Ishikawa (cell line): ENCODE results near the gene SHB.

Experiments
- CEBPB ChIP-seq: IDR thresholded peaks from 2 replicates; pipeline ENCODE4 v1.6.1; 2012
- CREB1 ChIP-seq: IDR thresholded peaks from 2 replicates; pipeline ENCODE4 v1.6.1; 2012; ENCODE audit warnings: low read depth
- EGR1 ChIP-seq: IDR thresholded peaks from 2 replicates; pipeline ENCODE4 v1.6.1; 2012
- EP300 ChIP-seq: IDR thresholded peaks from 2 replicates; pipeline ENCODE4 v1.6.1; 2012; ENCODE audit warnings: borderline replicate concordance
- FOXM1 ChIP-seq: IDR thresholded peaks from 2 replicates; pipeline ENCODE4 v1.6.1; 2012; ENCODE audit warnings: low read depth, borderline replicate concordance
- NFIC ChIP-seq: IDR thresholded peaks from 2 replicates; pipeline ENCODE4 v1.6.1; 2012
- RAD21 ChIP-seq: IDR thresholded peaks from 2 replicates; pipeline ENCODE4 v1.6.1; 2012; ENCODE audit warnings: low read depth
- TAF1 ChIP-seq: IDR thresholded peaks from 2 replicates; pipeline ENCODE4 v1.6.1; 2012; ENCODE audit warnings: low read depth, mild to moderate bottlenecking
- TCF12 ChIP-seq: IDR thresholded peaks from 2 replicates; pipeline ENCODE4 v1.6.1; 2012; ENCODE audit warnings: low read depth
- TEAD4 ChIP-seq: IDR thresholded peaks from 2 replicates; pipeline ENCODE4 v1.6.1; 2012
- YY1 ChIP-seq: IDR thresholded peaks from 2 replicates; pipeline ENCODE4 v1.6.1; 2012; ENCODE audit warnings: low read depth
- ZBTB7A ChIP-seq: IDR thresholded peaks from 2 replicates; pipeline ENCODE4 v1.6.1; 2012; ENCODE audit warnings: low read depth
- TF ChIP-seq, protein P1 (sequence below): IDR thresholded peaks from 2 replicates; pipeline ENCODE4 v1.6.1; 2012; ENCODE audit warnings: low read depth, mild to moderate bottlenecking
- TF ChIP-seq, protein P2 (sequence below): IDR thresholded peaks from 2 replicates; pipeline ENCODE4 v1.6.1; 2012
- TF ChIP-seq, protein P3 (sequence below): IDR thresholded peaks from 2 replicates; pipeline ENCODE4 v1.6.1; 2012

The SHB gene

GRCh38 chr9:38058452-38059232, 10.4 kb downstream of the SHB start:
- no peak for TF ChIP-seq TEAD4
- TF ChIP-seq RAD21, result no peak
- TF ChIP-seq ZBTB7A, result no peak
- no peak for TF ChIP-seq EGR1
- TF ChIP-seq CEBPB, result no peak
- no peak for TF ChIP-seq CREB1
- TF ChIP-seq, protein P1, sequence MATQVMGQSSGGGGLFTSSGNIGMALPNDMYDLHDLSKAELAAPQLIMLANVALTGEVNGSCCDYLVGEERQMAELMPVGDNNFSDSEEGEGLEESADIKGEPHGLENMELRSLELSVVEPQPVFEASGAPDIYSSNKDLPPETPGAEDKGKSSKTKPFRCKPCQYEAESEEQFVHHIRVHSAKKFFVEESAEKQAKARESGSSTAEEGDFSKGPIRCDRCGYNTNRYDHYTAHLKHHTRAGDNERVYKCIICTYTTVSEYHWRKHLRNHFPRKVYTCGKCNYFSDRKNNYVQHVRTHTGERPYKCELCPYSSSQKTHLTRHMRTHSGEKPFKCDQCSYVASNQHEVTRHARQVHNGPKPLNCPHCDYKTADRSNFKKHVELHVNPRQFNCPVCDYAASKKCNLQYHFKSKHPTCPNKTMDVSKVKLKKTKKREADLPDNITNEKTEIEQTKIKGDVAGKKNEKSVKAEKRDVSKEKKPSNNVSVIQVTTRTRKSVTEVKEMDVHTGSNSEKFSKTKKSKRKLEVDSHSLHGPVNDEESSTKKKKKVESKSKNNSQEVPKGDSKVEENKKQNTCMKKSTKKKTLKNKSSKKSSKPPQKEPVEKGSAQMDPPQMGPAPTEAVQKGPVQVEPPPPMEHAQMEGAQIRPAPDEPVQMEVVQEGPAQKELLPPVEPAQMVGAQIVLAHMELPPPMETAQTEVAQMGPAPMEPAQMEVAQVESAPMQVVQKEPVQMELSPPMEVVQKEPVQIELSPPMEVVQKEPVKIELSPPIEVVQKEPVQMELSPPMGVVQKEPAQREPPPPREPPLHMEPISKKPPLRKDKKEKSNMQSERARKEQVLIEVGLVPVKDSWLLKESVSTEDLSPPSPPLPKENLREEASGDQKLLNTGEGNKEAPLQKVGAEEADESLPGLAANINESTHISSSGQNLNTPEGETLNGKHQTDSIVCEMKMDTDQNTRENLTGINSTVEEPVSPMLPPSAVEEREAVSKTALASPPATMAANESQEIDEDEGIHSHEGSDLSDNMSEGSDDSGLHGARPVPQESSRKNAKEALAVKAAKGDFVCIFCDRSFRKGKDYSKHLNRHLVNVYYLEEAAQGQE, result no peak
- no peak for TF ChIP-seq NFIC
- TF ChIP-seq TCF12, result no peak
- TF ChIP-seq, protein P2, sequence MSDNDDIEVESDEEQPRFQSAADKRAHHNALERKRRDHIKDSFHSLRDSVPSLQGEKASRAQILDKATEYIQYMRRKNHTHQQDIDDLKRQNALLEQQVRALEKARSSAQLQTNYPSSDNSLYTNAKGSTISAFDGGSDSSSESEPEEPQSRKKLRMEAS, result no peak
- TF ChIP-seq FOXM1, result no peak
- TF ChIP-seq, protein P3, sequence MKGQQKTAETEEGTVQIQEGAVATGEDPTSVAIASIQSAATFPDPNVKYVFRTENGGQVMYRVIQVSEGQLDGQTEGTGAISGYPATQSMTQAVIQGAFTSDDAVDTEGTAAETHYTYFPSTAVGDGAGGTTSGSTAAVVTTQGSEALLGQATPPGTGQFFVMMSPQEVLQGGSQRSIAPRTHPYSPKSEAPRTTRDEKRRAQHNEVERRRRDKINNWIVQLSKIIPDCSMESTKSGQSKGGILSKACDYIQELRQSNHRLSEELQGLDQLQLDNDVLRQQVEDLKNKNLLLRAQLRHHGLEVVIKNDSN, result no peak
- TF ChIP-seq EP300, result no peak
- TF ChIP-seq YY1, result no peak
- no peak for TF ChIP-seq TAF1

DNA sequence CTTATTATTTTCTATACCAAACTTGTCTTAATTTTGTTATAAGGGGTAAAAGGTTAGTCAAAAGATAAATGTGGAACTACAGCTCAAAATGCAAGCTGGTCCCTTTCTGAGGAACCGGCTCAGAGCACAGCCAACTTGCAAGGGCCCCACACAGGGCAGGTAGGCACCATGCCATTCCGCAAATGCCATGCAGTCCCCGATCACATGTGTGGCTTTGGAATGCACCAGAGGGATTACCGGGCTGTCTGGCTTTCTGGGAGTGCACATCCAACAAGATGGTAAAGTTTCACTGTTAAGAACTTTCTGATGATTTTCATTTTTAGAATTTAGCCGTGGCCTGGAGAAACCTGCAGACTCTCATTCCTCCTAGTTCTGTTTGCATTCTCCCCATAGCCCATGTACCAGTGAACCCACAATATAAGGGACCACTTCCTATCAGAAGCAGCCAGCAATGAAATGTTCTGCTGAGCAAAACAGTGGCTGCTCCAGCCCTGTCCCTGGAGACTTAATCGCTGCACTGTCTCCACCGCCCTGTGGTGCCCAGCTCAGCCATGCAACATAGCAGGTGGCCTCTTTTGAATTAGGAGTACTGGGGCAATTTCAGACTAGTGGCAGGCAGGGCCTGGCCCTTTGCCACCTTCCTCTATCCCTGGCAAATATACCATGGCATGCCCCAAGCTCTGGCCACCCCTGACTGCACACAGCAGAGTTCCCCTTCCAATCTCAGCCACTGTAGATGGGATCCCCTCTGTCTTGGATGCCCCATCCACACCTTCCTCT, 11.4 kb downstream of the SHB start:
- TF ChIP-seq TCF12, result peak; percentile 57
- TF ChIP-seq TEAD4, result peak; percentile 91
- TF ChIP-seq, protein P2, result peak; percentile 48; the same call in 1 of the 2 replicates
- peak; percentile 61 for TF ChIP-seq NFIC
- TF ChIP-seq YY1, result 0 out of 2 replicates have a peak, but pooled peaks have one; percentile 24
- TF ChIP-seq, protein P3, result peak; percentile 73
- no peak for TF ChIP-seq ZBTB7A
- no peak for TF ChIP-seq CREB1

- TF ChIP-seq CEBPB, result no peak
- no peak for TF ChIP-seq TEAD4
- TF ChIP-seq, protein P1, result no peak
- no peak for TF ChIP-seq TAF1
- TF ChIP-seq EGR1, result no peak
- TF ChIP-seq ZBTB7A, result no peak
- TF ChIP-seq FOXM1, result no peak
- TF ChIP-seq, protein P3, result no peak
- no peak for TF ChIP-seq EP300
- TF ChIP-seq TCF12, result no peak
- no peak for TF ChIP-seq CREB1
- no peak for TF ChIP-seq YY1
- TF ChIP-seq RAD21, result no peak
- no peak for TF ChIP-seq NFIC
These were observed 14.4 kb downstream of the SHB start for GRCh38 chr9:38054653-38055052.

DNA sequence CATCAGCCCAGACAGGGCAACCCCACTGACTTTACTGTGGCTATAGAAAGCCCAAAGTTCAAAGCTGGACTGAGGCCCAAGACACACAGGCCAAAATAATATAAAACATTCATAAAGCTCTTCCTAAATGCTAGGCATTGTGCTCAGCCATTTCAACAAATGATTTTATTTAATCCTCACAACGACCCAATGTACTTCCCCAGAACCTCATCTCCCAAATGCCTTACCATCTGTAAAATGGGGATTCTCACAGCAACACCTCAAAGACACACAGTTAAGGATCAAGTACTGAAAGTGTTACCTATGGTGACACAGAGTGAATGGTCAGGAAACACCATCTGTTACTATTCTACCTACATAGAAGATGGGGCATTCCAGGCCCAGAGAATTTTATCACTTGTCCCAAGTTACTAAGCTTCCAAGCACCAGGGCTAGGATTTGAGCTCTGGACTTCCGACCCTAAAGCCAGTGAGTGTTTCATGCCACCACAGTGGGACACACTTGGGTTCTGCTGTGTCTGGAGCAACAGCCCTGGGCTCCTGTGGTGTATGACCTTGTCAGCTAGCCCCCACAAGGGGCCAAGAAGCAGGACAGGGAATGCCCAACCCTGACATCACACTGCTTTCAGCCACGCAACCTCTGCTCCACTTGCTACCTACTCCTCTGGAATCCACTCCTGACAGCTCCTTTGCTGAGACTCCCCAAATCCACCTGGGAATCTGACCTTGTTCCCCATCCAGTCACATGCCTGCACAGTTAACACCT, 15.1 kb downstream of the SHB start:
- TF ChIP-seq TCF12 (no peak), ZBTB7A (no peak), TAF1 (no peak), CEBPB (no peak), CREB1 (no peak), FOXM1 (no peak), EP300 (no peak), EGR1 (no peak), NFIC (no peak)
- TF ChIP-seq, protein P2, result no peak
- TF ChIP-seq, protein P3, result no peak
